Ishikawa (cell line): Measurements from ENCODE around the gene ELF4.

Experiments
- CEBPB ChIP-seq: IDR thresholded peaks from 2 replicates; pipeline ENCODE4 v1.6.1; 2012
- CREB1 ChIP-seq: IDR thresholded peaks from 2 replicates; pipeline ENCODE4 v1.6.1; 2012; ENCODE audit warnings: low read depth
- EGR1 ChIP-seq: IDR thresholded peaks from 2 replicates; pipeline ENCODE4 v1.6.1; 2012
- EP300 ChIP-seq: IDR thresholded peaks from 2 replicates; pipeline ENCODE4 v1.6.1; 2012; ENCODE audit warnings: borderline replicate concordance
- FOXM1 ChIP-seq: IDR thresholded peaks from 2 replicates; pipeline ENCODE4 v1.6.1; 2012; ENCODE audit warnings: low read depth, borderline replicate concordance
- NFIC ChIP-seq: IDR thresholded peaks from 2 replicates; pipeline ENCODE4 v1.6.1; 2012
- RAD21 ChIP-seq: IDR thresholded peaks from 2 replicates; pipeline ENCODE4 v1.6.1; 2012; ENCODE audit warnings: low read depth
- REST ChIP-seq: IDR thresholded peaks from 2 replicates; pipeline ENCODE4 v1.6.1; 2012; ENCODE audit warnings: low read depth, mild to moderate bottlenecking
- TAF1 ChIP-seq: IDR thresholded peaks from 2 replicates; pipeline ENCODE4 v1.6.1; 2012; ENCODE audit warnings: low read depth, mild to moderate bottlenecking
- TCF12 ChIP-seq: IDR thresholded peaks from 2 replicates; pipeline ENCODE4 v1.6.1; 2012; ENCODE audit warnings: low read depth
- TEAD4 ChIP-seq: IDR thresholded peaks from 2 replicates; pipeline ENCODE4 v1.6.1; 2012
- USF1 ChIP-seq: IDR thresholded peaks from 2 replicates; pipeline ENCODE4 v1.6.1; 2012
- YY1 ChIP-seq: IDR thresholded peaks from 2 replicates; pipeline ENCODE4 v1.6.1; 2012; ENCODE audit warnings: low read depth
- ZBTB7A ChIP-seq: IDR thresholded peaks from 2 replicates; pipeline ENCODE4 v1.6.1; 2012; ENCODE audit warnings: low read depth
- TF ChIP-seq, protein P1 (sequence below): IDR thresholded peaks from 2 replicates; pipeline ENCODE4 v1.6.1; 2012

Gene ELF4

GRCh38 chrX:130147631-130148030 is 37.3 kb upstream of the ELF4 start:
- no peak for TF ChIP-seq EP300
- TF ChIP-seq YY1 = no peak
- TF ChIP-seq NFIC = no peak
- no peak for TF ChIP-seq USF1
- TF ChIP-seq TEAD4 = no peak
- TF ChIP-seq FOXM1 = no peak
- TF ChIP-seq RAD21 = no peak
- no peak for TF ChIP-seq CEBPB
- no peak for TF ChIP-seq TAF1
- no peak for TF ChIP-seq REST
- TF ChIP-seq CREB1 = no peak
- TF ChIP-seq, protein P1, sequence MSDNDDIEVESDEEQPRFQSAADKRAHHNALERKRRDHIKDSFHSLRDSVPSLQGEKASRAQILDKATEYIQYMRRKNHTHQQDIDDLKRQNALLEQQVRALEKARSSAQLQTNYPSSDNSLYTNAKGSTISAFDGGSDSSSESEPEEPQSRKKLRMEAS = no peak

DNA sequence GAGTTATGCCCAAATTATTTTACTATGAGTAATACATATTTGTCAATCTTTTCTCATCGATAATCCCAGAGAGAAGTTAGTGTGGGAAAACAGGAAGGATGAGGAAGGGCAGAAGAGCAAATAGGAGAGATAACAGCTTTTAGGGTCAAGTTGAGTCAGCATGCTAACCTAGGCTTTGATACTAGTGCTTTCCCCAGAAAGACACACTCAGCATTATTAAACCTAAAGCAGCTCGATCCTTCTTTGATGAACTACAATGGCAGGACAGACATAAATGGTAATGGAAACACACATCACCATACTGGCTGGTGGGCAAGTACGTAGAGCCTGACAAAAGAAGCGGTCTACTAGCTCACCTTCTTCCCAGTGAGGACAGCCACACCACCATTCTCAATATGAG is 34.8 kb upstream of the ELF4 start:
- TF ChIP-seq EP300 (no peak), TCF12 (no peak), CEBPB (no peak), TEAD4 (no peak), USF1 (no peak), EGR1 (no peak), REST (no peak), RAD21 (no peak), FOXM1 (no peak), ZBTB7A (no peak), CREB1 (no peak), YY1 (no peak), NFIC (no peak), TAF1 (no peak)
- TF ChIP-seq, protein P1 = no peak

DNA sequence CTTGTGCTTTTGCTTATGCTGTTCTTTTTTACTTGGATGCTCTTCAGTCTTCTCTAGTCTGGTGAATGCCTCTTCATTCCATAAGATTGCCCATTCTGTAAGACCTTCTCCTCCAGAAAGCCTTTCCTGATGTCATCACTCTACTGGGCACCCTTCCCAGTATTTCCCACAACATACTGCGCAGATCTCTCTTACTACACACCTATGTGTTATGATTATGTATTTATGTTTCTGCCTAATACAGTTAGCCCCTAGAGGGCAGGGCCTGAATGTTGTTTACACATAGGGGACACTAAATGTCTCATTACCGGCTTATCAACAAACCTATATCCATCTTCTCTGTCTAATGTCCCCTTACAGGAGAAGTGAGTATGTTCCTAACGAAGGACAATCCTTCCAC is 34.2 kb upstream of the ELF4 start:
- TF ChIP-seq USF1 = no peak
- no peak for TF ChIP-seq RAD21

- TF ChIP-seq EGR1 (no peak), ZBTB7A (no peak), USF1 (no peak), NFIC (no peak), TCF12 (no peak), YY1 (no peak), TAF1 (no peak), REST (no peak), CEBPB (no peak), CREB1 (no peak), FOXM1 (no peak), EP300 (no peak), RAD21 (no peak), TEAD4 (no peak)
- TF ChIP-seq, protein P1 = no peak
Observed at GRCh38 chrX:130139474-130140201, 29.3 kb upstream of the ELF4 start.
